Measurements from ENCODE around the gene INS.

The INS gene

DNA sequence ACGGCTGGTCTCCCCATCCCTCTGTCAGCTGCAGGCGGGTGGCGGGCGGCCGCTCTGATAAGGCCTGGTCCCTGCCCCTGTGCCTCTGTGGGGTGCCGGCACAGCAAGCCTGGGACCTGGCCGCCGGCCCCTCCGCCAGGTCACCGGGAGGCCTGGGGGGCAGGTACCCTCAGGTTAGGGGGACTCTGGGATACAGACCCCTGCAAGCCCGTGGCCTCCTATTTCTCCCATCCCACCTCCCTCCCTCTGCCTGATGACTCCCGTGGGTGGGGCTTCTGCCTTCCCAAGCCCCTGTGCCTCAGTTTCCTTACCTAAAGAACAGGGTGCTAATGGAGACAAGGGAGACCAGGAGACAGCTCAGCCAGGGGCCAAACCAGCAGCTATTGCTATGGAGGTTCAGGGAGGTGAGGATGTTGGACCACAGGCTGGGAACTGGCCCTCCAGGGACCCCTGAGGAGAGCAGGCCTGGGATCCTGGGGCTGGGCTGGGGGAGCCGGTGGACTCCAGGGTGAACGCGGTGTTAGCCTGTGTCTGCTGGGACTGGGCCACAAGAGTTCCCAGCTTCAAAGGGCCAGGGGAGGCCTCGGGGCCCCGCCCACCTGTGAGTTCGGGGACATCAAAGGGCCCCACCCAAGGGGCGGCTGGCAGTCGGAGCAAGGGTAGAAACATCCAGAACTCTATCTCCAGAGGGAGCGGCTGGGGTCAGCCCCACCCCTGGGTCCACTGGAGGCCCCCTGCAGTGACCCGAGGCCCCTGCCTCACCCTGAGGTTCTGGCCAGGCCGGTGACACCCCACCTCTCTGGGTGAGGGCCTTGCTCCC lies 42.6 kb upstream of the INS start:
- in situ Hi-C loops (cut with MboI; ENCODE audit: low sequenced_read_pairs, unreplicated experiment): loop anchor here (10.0 kb wide), 1 partner anchor 221 kb away; no protein-coding TSS in a partner anchor
- TF ChIP-seq CTCF (IDR thresholded peaks at IDR 0.05; ENCODE audit: borderline replicate concordance, control extremely low read depth, extremely low read depth, insufficient read depth, missing control alignments): no peak
- DNase-seq (ENCODE audit: low spot score): no peak

GRCh38 chr11:2202900-2203439 lies 42.0 kb upstream of the INS start:
- in situ Hi-C loops (cut with MboI; ENCODE audit: low sequenced_read_pairs, unreplicated experiment): loop anchor here (10.0 kb wide), 1 partner anchor 222 kb away; no protein-coding TSS in a partner anchor
- no peak for DNase-seq (ENCODE audit: low spot score)
- no peak for TF ChIP-seq CTCF (IDR thresholded peaks at IDR 0.05; ENCODE audit: borderline replicate concordance, control extremely low read depth, extremely low read depth, insufficient read depth, missing control alignments)

GRCh38 chr11:2202071-2202899 lies 41.3 kb upstream of the INS start:
- no peak for TF ChIP-seq CTCF (IDR thresholded peaks at IDR 0.05; ENCODE audit: borderline replicate concordance, control extremely low read depth, extremely low read depth, insufficient read depth, missing control alignments)
- in situ Hi-C loops (cut with MboI; ENCODE audit: low sequenced_read_pairs, unreplicated experiment): loop anchor here (10.0 kb wide), 1 partner anchor 223 kb away; no protein-coding TSS in a partner anchor
- DNase-seq (ENCODE audit: low spot score): no peak

GRCh38 chr11:2201542-2201941 lies 40.5 kb upstream of the INS start:
- no peak for DNase-seq (ENCODE audit: low spot score)
- in situ Hi-C loops (cut with MboI; ENCODE audit: low sequenced_read_pairs, unreplicated experiment): loop anchor here (10.0 kb wide), 1 partner anchor 223 kb away; no protein-coding TSS in a partner anchor
- TF ChIP-seq CTCF (IDR thresholded peaks at IDR 0.05; ENCODE audit: borderline replicate concordance, control extremely low read depth, extremely low read depth, insufficient read depth, missing control alignments): no peak

GRCh38 chr11:2200957-2201519 lies 40.0 kb upstream of the INS start:
- in situ Hi-C loops (cut with MboI; ENCODE audit: low sequenced_read_pairs, unreplicated experiment): loop anchor here (10.0 kb wide), 1 partner anchor 224 kb away; no protein-coding TSS in a partner anchor
- DNase-seq (ENCODE audit: low spot score): no peak
- TF ChIP-seq CTCF (IDR thresholded peaks at IDR 0.05; ENCODE audit: borderline replicate concordance, control extremely low read depth, extremely low read depth, insufficient read depth, missing control alignments): no peak

DNA sequence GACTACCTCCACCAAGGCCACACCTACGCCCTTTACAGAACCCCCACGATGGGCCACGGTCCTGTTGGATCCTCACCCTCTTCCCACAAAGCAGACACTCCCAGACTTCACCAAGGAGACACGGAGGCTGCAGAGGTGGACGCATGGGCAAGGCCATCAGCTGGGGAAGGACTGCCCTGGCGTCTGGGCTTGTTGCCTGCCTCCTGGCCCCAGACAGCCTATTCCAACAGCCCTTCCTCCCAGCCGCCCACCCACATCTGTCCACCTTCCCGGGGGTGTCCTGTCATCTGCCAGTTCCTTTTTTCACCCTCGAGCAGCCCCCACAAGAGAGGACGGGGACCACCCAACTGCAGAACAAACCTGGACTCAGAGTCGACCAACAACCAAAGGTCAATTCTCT lies 39.5 kb upstream of the INS start:
- no peak for TF ChIP-seq CTCF (IDR thresholded peaks at IDR 0.05; ENCODE audit: borderline replicate concordance, control extremely low read depth, extremely low read depth, insufficient read depth, missing control alignments)
- DNase-seq (ENCODE audit: low spot score): no peak
- in situ Hi-C loops (cut with MboI; ENCODE audit: low sequenced_read_pairs, unreplicated experiment): loop anchor here (10.0 kb wide), 1 partner anchor 224 kb away; no protein-coding TSS in a partner anchor
